ENCODE measurements around the gene ASB10.

GRCh38 chr7:151143261-151144015 is 43.6 kb downstream of the ASB10 start:
- TF ChIP-seq EZH2phosphoT487 (IDR thresholded peaks at IDR 0.05; ENCODE audit: low read depth) (no peak), CTCF (IDR thresholded peaks at IDR 0.05; ENCODE audit: low read depth, low read length) (no peak)

Data from OCI-LY3 (cell line).